ENCODE measurements around the gene GEMIN5.

Gene GEMIN5

DNA sequence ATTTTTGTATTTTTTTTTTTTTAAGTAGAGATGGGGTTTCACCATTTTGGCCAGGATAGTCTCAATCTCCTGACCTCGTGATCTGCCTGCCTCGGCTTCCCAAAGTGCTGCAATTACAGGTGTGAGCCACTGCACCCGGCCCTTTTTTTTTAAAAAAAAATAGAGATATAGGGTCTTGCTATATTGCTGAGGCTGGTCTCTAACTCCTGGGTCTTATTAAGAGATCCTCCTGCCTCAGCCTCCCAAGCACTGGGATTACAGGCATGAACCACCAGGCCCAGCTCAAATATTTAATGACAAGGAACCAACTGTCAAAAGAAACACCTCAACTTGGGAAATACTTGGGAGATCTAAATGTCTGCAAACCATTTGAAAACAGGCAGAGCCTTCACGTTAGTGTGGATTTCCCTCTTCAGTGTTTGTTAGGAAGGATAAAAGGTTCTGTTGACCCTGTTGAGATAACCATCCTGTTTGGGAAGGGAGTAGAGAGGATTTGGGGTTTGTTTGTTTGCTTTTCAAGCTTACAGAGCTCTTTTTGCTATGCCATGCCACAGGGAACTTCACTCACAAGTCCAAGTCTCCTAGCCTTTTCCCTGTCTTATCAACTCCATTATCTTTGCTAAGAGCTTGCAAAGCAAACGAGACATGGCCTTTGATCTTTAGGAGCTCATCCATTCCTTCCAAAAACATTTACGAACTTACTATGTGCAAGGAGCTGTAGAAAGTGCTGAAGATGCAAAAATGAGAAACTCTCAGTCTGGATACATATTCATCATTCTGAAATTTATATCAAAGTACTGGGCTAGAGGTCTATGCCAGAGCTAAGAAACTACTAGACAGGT, 95.1 kb downstream of the GEMIN5 start:
- DNase-seq: no peak

DNA sequence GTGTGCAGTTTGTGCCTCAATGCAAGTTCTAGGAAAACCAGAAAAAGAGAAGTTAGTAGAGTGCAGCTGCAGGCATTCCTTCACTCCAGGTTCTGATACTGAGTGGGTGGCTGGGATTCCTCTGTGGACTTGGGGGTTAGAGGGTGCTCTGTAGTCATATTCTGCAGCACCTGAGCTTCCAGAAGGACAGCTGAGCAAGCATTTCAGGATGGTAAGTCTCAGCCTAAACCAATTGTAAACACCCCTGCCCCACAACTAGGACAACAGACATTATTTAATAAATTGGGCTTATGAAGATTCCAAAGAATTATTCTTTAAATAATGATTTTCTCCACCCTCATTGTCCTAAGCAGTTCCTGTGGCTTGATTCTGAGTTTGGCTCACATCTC, 96.7 kb downstream of the GEMIN5 start:
- no peak for DNase-seq

- DNase-seq: no peak
Observed at GRCh38 chr5:154840435-154841272, 97.4 kb downstream of the GEMIN5 start.
